Gastrocnemius medialis (tissue), 4 donors: ENCODE results near the gene UBE2L3. TPM values are rescaled to one million over a fixed set of nuclear protein-coding genes. Genes with fewer than 3 reads are reported as not detected.
A peak's percentile ranks its signal among the peaks of the same experiment; 100 is the strongest.

Experiments
- ATAC-seq, 2 donors: fragments of 150-250 bp; one replicate each; pipeline ENCODE4 v1.9.1; 2016
- DNase-seq, 2 donors: peaks; one replicate each; pipeline ENCODE4 v3.0.0-alpha.2; 2019
- H3K27ac ChIP-seq, 4 donors: fragments of 200-600 bp; sonication (generic); 1 replicate in 1 of 4; 2 replicates in 3 of 4; pipeline ENCODE4 v1.5.1; 2016 to 2018; ENCODE audit warnings: mild to moderate bottlenecking in 2 of 4, moderate library complexity in 1 of 4
- H3K27me3 ChIP-seq, 3 donors: fragments of 200-600 bp; sonication (generic) in 2 of 3; 1 replicate in 1 of 3; 2 replicates in 2 of 3; pipeline versions ENCODE4 v1.5.1 to v1.6.0; 2016 to 2019; ENCODE audit warnings: mild to moderate bottlenecking in 1 of 3, moderate library complexity in 1 of 3
- H3K36me3 ChIP-seq, 2 donors: fragments of 200-600 bp; sonication (generic) in 1 of 2; one replicate each; pipeline ENCODE4 v1.5.1; 2017 to 2018
- H3K4me1 ChIP-seq, 2 donors: fragments of 200-600 bp; sonication (generic) in 1 of 2; one replicate each; pipeline ENCODE4 v1.5.1; 2016 to 2017; ENCODE audit warnings: mild to moderate bottlenecking in 2 of 2
- H3K4me3 ChIP-seq, 4 donors: fragments of 200-600 bp; sonication (generic) in 3 of 4; 1 replicate in 1 of 4; 2 replicates in 3 of 4; pipeline ENCODE4 v1.5.1; 2016 to 2019; ENCODE audit warnings: mild to moderate bottlenecking in 2 of 4
- H3K9me3 ChIP-seq, 3 donors: fragments of 200-600 bp; sonication (generic) in 2 of 3; 1 replicate in 1 of 3; 2 replicates in 2 of 3; pipeline ENCODE4 v1.5.1; 2016 to 2019
- CTCF ChIP-seq, 5 experiments: fragments of 450-650 bp in 3 of 5; fragments of 200-600 bp in 2 of 5; sonication (generic) in 2 of 5; IDR thresholded peaks in 4 of 5; conservative IDR thresholded peaks in 1 of 5; 1 replicate in 4 of 5; 2 replicates in 1 of 5; pipeline ENCODE4 v1.5.1; 2016 to 2019; ENCODE audit warnings: antibody characterized with exemption in 5 of 5, mild to moderate bottlenecking in 3 of 5, moderate library complexity in 3 of 5
- POLR2A ChIP-seq, 2 donors: fragments of 450-650 bp; IDR thresholded peaks; one replicate each; pipeline ENCODE4 v1.6.1; 2017; ENCODE audit warnings: antibody characterized with exemption in 2 of 2, mild to moderate bottlenecking in 2 of 2, moderate library complexity in 2 of 2
- in situ Hi-C, 4 donors: fragments of 200-750 bp; cut with MboI; loops; one replicate each; pipeline versions ENCODE4 v1.15.0 to v1.8.0; 2017; ENCODE audit warnings: low sequenced_read_pairs in 4 of 4
- intact Hi-C: fragments of 100-400 bp; cut with DNase I; formaldehyde crosslinking; loops from one replicate; pipeline ENCODE4 v1.15.1; 2023; ENCODE audit warnings: low total_unique reads
- microRNA counts, 2 donors: library from miRNA; unstranded; fragments of <30 nt; microRNA quantifications; one replicate each; lab custom pipeline; 2016
- microRNA-seq, 2 donors: library from miRNA; unstranded; fragments of <30 nt; microRNA quantifications; one replicate each; pipeline ENCODE4, GENCODE V29; 2016; ENCODE audit warnings: borderline replicate concordance in 2 of 2
- total RNA-seq, 4 donors: library from RNA; depleted of rRNA; stranded (reverse); fragments of >200 nt; gene quantifications; one replicate each; pipeline versions ENCODE4 v1.1.0 to v1.2.3, GENCODE V29; 2016

UBE2L3 gene
- total RNA-seq, 4 donors from 2014 or later: 61.5 to 88.7 (median 70.5) TPM

- Histone ChIP-seq H3K4me3 (peak overlapping the region; percentile 76 to 87 (median 78)), H3K9me3 (no peaks in the 10 kb centered on the region), H3K36me3 (peaks cover 0 to 2% of the 10 kb centered on the region in 2 donors), H3K27ac (peak overlapping the region; percentile 86 to 98 (median 93)), H3K27me3 (no peaks in the 10 kb centered on the region), H3K4me1 (peaks cover 0 to 12% of the 10 kb centered on the region in 2 donors)
- intact Hi-C loops: loop anchor here (5.0 kb wide), 1 partner anchor 272 kb away; no protein-coding TSS in a partner anchor
- DNase-seq: no peak
- in situ Hi-C loops: no loop called here
- TF ChIP-seq POLR2A (IDR thresholded peaks at IDR 0.05): no peak
- no peak for TF ChIP-seq CTCF (IDR thresholded peaks at IDR 0.05 in 4 of 5, conservative IDR thresholded peaks at IDR 0.05 in 1 of 5)
- ATAC-seq: no peak
Measured at GRCh38 chr22:21665047-21665851, 97.7 kb downstream of the UBE2L3 start.

DNA sequence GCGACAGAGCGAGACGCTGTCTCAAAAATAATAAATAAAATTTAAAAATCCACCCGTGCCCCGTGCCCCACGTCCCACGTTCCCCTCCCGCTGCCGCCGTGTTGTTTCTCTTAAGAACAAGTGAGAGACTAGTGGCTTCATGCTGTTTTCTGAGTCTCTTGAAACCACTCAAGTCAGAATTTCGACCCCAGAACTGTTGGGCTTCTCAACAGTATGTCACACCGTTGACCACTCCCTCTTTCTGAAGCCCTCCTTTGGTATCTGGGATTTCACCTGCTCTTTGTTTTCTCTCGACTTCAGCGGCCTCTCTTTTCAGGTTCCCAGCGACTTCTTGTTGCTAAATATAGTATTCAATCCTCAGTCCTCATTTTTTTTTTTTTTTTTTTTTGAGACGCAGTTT, 99.3 kb downstream of the UBE2L3 start:
- peaks cover 0 to 18% of the 10 kb centered on the region in 2 donors for H3K36me3 ChIP-seq
- TF ChIP-seq POLR2A (IDR thresholded peaks at IDR 0.05) (no peak), CTCF (IDR thresholded peaks at IDR 0.05 in 4 of 5, conservative IDR thresholded peaks at IDR 0.05 in 1 of 5) (no peak)
- H3K27me3 ChIP-seq: no peaks in the 10 kb centered on the region
- intact Hi-C loops (loop anchor here (5.0 kb wide), 1 partner anchor 271 kb away; no protein-coding TSS in a partner anchor), in situ Hi-C loops (no loop called here)
- DNase-seq (no peak), ATAC-seq (no peak)
- H3K4me1 ChIP-seq: peaks cover 0 to 12% of the 10 kb centered on the region in 2 donors
- H3K4me3 ChIP-seq: peak overlapping the region; percentile 76 to 87 (median 78)
- H3K27ac ChIP-seq: peak overlapping the region; percentile 86 to 98 (median 93)
- H3K9me3 ChIP-seq: no peaks in the 10 kb centered on the region

GRCh38 chr22:21669026-21669425, 101.5 kb downstream of the UBE2L3 start:
- no peak for TF ChIP-seq CTCF (IDR thresholded peaks at IDR 0.05 in 4 of 5, conservative IDR thresholded peaks at IDR 0.05 in 1 of 5)
- no peak for TF ChIP-seq POLR2A (IDR thresholded peaks at IDR 0.05)
- no peak for DNase-seq

DNA sequence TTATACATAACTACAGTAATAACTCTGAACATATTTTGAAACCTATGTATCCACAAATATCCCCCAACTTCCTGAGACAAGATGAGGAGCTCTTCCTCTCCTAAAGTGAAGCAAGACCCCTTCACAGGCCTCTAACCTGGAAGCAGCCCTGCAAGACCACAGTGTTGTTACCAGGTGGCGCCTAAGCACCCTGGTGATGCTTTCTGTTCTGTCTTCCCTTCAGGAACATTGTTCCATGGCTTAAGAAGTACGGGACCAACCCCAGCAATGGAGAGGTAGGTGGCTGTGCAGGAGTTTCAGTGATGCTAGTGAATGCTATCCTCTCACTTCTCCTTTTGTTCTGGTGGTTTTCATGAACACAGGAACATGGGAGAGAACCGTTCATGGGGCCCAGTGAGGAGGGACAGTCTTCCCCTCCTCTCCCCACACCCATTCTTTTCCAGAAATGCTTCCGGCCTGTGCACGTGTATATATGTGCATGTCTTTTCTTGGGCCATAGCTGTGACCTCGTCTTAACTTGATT, 104.7 kb downstream of the UBE2L3 start:
- Histone ChIP-seq H3K27ac (no peak overlapping the region), H3K4me1 (peaks cover 0 to under 1% of the 10 kb centered on the region in 2 donors), H3K27me3 (no peaks in the 10 kb centered on the region), H3K36me3 (peaks cover 0 to 60% of the 10 kb centered on the region in 2 donors), H3K4me3 (no peak overlapping the region), H3K9me3 (no peaks in the 10 kb centered on the region)
- no peak for ATAC-seq
- in situ Hi-C loops (no loop called here), intact Hi-C loops (no loop called here)
- no peak for DNase-seq
- no peak for TF ChIP-seq POLR2A (IDR thresholded peaks at IDR 0.05)
- no peak for TF ChIP-seq CTCF (IDR thresholded peaks at IDR 0.05 in 4 of 5, conservative IDR thresholded peaks at IDR 0.05 in 1 of 5)

More at GRCh38 chr22:21669026-21669425, 101.5 kb downstream of the UBE2L3 start:
- Histone ChIP-seq H3K27me3 (no peaks in the 10 kb centered on the region), H3K4me3 (no peak overlapping the region), H3K27ac (no peak overlapping the region), H3K4me1 (peaks cover 0 to 12% of the 10 kb centered on the region in 2 donors), H3K9me3 (no peaks in the 10 kb centered on the region), H3K36me3 (peaks cover 0 to 40% of the 10 kb centered on the region in 2 donors)
- intact Hi-C loops (loop anchor here (5.0 kb wide), 1 partner anchor 268 kb away; no protein-coding TSS in a partner anchor), in situ Hi-C loops (no loop called here)
- ATAC-seq: no peak

MicroRNAs encoded within 50 kb of the gene (microRNA counts, 767-probe panel; counts per million panel counts)
- microRNA hsa-miR-130b-3p (lab: Ali Mortazavi, UCI) (356 to 448 counts per million in 2 donors), microRNA hsa-miR-301b (lab: Ali Mortazavi, UCI) (356 to 448 counts per million in 2 donors)

Small RNA genes within 50 kb of the gene (microRNA-seq; reads per million reads assigned to microRNA genes)
- 45.0 to 62.3 reads per million in 2 donors for gene MIR130B
- 0.85 to 1.2 reads per million in 2 donors for gene MIR301B

Other genes starting within 250 kb of the UBE2L3 start
- not detected for gene RIMBP3B, start 184.0 kb upstream of the UBE2L3 start, total RNA-seq
- 1 to 10 TPM; 1.5 to 4.0 (median 2.0) TPM for gene HIC2, start 150.3 kb upstream of the UBE2L3 start, total RNA-seq
- under 1 TPM in 1 of 4 donors, not detected in 3; 0.16 TPM for gene TMEM191C, start 100.3 kb upstream of the UBE2L3 start, total RNA-seq
- under 1 TPM in 1 of 4 donors, not detected in 3; 0.04 TPM for gene RIMBP3C, start 16.3 kb upstream of the UBE2L3 start, total RNA-seq
- 10 to 100 TPM in 1 of 4 donors, 1 to 10 TPM in 3; 5.2 to 10.8 (median 6.3) TPM for gene YDJC, start 62.3 kb downstream of the UBE2L3 start, total RNA-seq
- gene CCDC116, start 65.0 kb downstream of the UBE2L3 start, total RNA-seq: under 1 TPM in 2 of 4 donors, not detected in 2; 0.20 to 0.22 TPM
- 10 to 100 TPM in 3 of 4 donors, 1 to 10 TPM in 1; 8.5 to 33.2 (median 23.3) TPM for gene SDF2L1, start 74.6 kb downstream of the UBE2L3 start, total RNA-seq
- gene PPIL2, start 98.3 kb downstream of the UBE2L3 start, total RNA-seq: 10 to 100 TPM; 16.8 to 24.8 (median 20.5) TPM
- 10 to 100 TPM; 23.6 to 42.1 (median 36.4) TPM for gene YPEL1, start 168.1 kb downstream of the UBE2L3 start, total RNA-seq